Sigmoid colon (tissue), 4 donors: ENCODE data around the gene SLC39A11.

Source experiments
- CTCF ChIP-seq, 4 experiments: fragments of 450-650 bp in 3 of 4; fragments of 200-600 bp in 1 of 4; IDR thresholded peaks; one replicate each; pipeline ENCODE4 v1.5.1; 2016 to 2019; ENCODE audit warnings: antibody characterized with exemption in 4 of 4, mild to moderate bottlenecking in 3 of 4, moderate library complexity in 2 of 4
- POLR2AphosphoS5 ChIP-seq, 4 donors: sonication (generic); formaldehyde crosslinking; IDR thresholded peaks; one replicate each; pipeline ENCODE4 v1.6.1; 2017; ENCODE audit warnings: antibody characterized with exemption in 4 of 4

- TF ChIP-seq CTCF (IDR thresholded peaks at IDR 0.05) (no peak), POLR2AphosphoS5 (IDR thresholded peaks at IDR 0.05) (no peak)
Measured at GRCh38 chr17:72991651-72992050, 100.8 kb downstream of the SLC39A11 start.
